GM10248 (cell line): ENCODE data around the gene NPTXR.
"Not testable (repeated sequence)": the region's sequence is repeated elsewhere in the genome, so short reads cannot be mapped to it uniquely, and the experiment has no call there.

Source experiments
- CTCF ChIA-PET: fragments of 300-600 bp; sonication (Branson Sonifier 250); formaldehyde crosslinking; extraction: SDS; loops from one replicate; lab custom pipeline; 2021; ENCODE audit warnings: antibody characterized with exemption; lab: Yijun Ruan, JAX
- POLR2A ChIA-PET: fragments of 350-650 bp; sonication (Branson Sonifier 250); formaldehyde crosslinking; extraction: SDS; loops from one replicate; lab custom pipeline; 2020; ENCODE audit warnings: antibody characterized with exemption; lab: Yijun Ruan, JAX
- DNase-seq: peaks from one replicate; pipeline ENCODE4 v3.0.0; 2012; ENCODE audit errors: extremely low spot score
- TF ChIP-seq, protein P1 (sequence below): IDR thresholded peaks from 2 replicates; pipeline ENCODE4 v1.5.1; 2012; ENCODE audit warnings: mild to moderate bottlenecking, low read depth; ENCODE audit errors: extremely low read depth, missing control alignments, control extremely low read depth

NPTXR gene

DNA sequence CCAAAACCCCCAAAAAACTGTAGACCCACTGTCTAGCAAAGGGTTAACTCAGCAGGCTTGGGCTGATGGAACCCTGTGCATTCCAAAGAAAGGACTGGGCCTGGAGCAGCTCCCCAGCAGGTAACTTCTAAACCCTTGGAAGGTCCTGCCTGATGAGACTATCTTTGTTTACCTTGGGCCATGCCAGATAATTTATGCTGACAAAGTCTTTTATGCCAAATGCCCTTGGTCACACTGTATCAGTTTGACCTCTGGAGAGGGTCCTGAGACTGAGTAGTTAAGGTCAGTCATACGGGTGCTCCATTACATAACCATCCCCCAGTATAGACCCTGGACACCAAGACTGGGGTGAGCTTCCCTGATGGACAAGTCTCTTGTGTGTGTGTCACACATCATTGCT lies 28.0 kb downstream of the NPTXR start:
- ChIA-PET CTCF (interaction anchor here (1.1 kb wide), 1 partner anchor 9 kb away, joined by 3 read pairs; no protein-coding TSS in a partner anchor), POLR2A (no interaction called here)
- no peak for DNase-seq
- TF ChIP-seq, protein P1, sequence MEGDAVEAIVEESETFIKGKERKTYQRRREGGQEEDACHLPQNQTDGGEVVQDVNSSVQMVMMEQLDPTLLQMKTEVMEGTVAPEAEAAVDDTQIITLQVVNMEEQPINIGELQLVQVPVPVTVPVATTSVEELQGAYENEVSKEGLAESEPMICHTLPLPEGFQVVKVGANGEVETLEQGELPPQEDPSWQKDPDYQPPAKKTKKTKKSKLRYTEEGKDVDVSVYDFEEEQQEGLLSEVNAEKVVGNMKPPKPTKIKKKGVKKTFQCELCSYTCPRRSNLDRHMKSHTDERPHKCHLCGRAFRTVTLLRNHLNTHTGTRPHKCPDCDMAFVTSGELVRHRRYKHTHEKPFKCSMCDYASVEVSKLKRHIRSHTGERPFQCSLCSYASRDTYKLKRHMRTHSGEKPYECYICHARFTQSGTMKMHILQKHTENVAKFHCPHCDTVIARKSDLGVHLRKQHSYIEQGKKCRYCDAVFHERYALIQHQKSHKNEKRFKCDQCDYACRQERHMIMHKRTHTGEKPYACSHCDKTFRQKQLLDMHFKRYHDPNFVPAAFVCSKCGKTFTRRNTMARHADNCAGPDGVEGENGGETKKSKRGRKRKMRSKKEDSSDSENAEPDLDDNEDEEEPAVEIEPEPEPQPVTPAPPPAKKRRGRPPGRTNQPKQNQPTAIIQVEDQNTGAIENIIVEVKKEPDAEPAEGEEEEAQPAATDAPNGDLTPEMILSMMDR: no peak

DNA sequence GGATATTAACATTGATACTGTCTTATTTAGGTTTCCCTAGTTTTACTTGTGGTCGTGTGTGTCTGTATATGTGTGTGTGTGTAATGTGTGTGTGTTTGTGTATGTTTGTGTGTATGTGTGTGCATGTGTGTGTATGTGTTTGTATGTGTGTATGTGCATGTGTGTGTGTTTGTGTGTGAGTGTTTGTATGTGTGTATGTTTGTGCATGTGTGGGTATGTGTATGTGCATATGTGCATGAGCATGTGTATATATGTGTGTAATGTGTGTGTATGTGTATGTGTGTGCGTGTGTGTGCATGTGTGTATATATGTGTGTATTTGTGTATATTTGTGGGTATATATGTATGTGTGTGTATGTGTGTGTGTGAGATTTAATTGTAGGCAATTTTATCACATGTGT lies 32.6 kb downstream of the NPTXR start:
- TF ChIP-seq, protein P1: no peak
- CTCF ChIA-PET: no interaction called here
- POLR2A ChIA-PET: no interaction called here
- DNase-seq: no peak

DNA sequence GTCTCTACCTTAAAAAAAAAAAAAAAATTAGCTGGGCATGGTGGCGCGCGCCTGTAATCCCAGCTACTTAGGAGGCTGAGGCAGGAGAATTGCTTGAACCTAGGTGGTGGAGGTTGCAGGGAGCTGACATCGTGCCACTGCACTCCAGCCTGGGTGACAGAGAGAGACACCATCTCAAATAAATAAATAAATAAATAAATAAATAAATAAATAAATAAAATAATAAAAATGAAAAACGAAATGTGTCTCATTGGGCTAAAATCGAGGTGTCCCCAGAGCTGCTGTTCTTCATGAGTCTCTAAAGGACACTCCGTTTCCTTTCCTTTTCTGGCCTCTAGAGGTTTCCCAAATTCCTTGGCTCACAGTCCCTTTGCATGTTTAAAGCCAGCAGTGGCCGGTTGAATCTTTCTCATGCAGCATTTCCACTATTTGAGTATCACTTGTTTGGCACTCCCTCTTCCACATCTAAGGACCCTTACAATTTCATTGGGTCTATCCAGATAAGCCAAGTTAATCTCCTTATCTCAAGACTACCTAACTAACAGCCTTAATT lies 38.7 kb downstream of the NPTXR start:
- CTCF ChIA-PET, DNase-seq, POLR2A ChIA-PET: not testable (repeated sequence)

GRCh38 chr22:38802671-38803121 lies 41.1 kb downstream of the NPTXR start:
- ChIA-PET POLR2A (no interaction called here), CTCF (interaction anchor here (3.0 kb wide), 1 partner anchor 33 kb away, joined by 13 read pairs; no protein-coding TSS in a partner anchor)
- DNase-seq: no peak

GRCh38 chr22:38799265-38800002 lies 44.4 kb downstream of the NPTXR start:
- TF ChIP-seq, protein P1: no peak
- ChIA-PET POLR2A (no interaction called here), CTCF (interaction anchor here (1.8 to 3.0 kb wide), 2 partner anchors 30 to 70 kb away, joined by 3 to 13 read pairs; no protein-coding TSS in a partner anchor)
- DNase-seq: no peak

More at GRCh38 chr22:38802671-38803121, 41.1 kb downstream of the NPTXR start:
- TF ChIP-seq, protein P1: no peak

GRCh38 chr22:38798496-38798895 lies 45.3 kb downstream of the NPTXR start:
- POLR2A ChIA-PET: no interaction called here
- TF ChIP-seq, protein P1: no peak
- DNase-seq: no peak
- CTCF ChIA-PET: no interaction called here

DNA sequence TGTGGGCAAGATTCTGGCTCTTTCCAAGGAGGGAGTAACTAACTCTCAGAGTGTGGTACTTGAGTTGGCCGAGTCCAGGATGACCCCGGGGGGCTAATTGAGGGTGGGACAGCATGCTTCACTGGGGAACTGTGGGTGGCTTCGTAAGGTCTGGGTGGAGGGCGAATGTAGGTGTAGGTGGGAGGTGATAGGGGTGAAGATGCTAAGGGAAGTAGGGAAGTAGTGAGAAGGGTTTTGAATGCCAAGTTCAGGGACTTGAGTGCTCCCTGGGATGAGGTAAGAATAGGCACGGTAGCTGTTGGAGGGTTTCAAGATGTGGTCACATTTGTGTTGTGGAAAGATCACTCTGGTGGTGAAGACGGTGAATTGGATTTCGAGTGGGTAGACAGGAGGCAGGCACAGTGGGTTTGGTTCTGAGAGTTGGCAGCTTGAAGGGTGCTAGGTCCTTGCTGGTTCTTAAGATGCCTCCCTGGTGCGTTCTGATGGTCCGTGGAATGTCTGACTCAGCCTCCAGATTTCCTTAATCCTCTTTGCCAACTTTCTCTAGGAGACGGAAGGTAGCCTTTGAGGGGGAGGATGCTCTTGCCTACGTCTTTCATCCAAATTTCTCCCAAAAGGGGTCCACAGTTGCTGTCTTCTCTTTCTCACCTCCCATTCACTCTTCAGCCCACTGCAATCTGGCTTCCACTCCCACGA lies 47.4 kb downstream of the NPTXR start:
- CTCF ChIA-PET: no interaction called here
- POLR2A ChIA-PET: no interaction called here
- no peak for DNase-seq
- TF ChIP-seq, protein P1: no peak
